GM18508 (cell line): Measurements from ENCODE around the gene BMAL2.
A peak's percentile ranks its signal among the peaks of the same experiment; 100 is the strongest.

Source experiments
- ATAC-seq: cut with Tn5 transposase; IDR thresholded peaks from one replicate; pipeline ENCODE4 v1.9.1; 2021; ENCODE audit warnings: moderate number of reproducible peaks; ENCODE audit not compliant: insufficient read depth, unreplicated experiment

Gene BMAL2

GRCh38 chr12:27319409-27319808 lies 13.2 kb upstream of the BMAL2 start:
- ATAC-seq: no peak

GRCh38 chr12:27319848-27320247 lies 12.8 kb upstream of the BMAL2 start:
- no peak for ATAC-seq

- no peak for ATAC-seq
These were observed 8.1 kb upstream of the BMAL2 start for GRCh38 chr12:27324530-27324929.

GRCh38 chr12:27330846-27331245 lies 1.8 kb upstream of the BMAL2 start:
- no peak for ATAC-seq

GRCh38 chr12:27331291-27331926 lies 1.2 kb upstream of the BMAL2 start:
- ATAC-seq: peak; percentile 40

GRCh38 chr12:27331927-27332324 lies 710 bp upstream of the BMAL2 start:
- ATAC-seq: no peak

- ATAC-seq: no peak
These were observed 276 bp upstream of the BMAL2 start for GRCh38 chr12:27332407-27332713.

GRCh38 chr12:27333403-27334009 lies 870 bp downstream of the BMAL2 start:
- no peak for ATAC-seq

GRCh38 chr12:27334042-27334720 lies 1.5 kb downstream of the BMAL2 start:
- ATAC-seq: no peak

GRCh38 chr12:27334721-27335082 lies 2.1 kb downstream of the BMAL2 start:
- ATAC-seq: no peak

- no peak for ATAC-seq
These were observed 3.0 kb downstream of the BMAL2 start for GRCh38 chr12:27335364-27336281.

GRCh38 chr12:27336282-27336653 lies 3.6 kb downstream of the BMAL2 start:
- no peak for ATAC-seq

- no peak for ATAC-seq
These were observed 4.7 kb downstream of the BMAL2 start for GRCh38 chr12:27337376-27337775.

GRCh38 chr12:27338473-27338872 lies 5.8 kb downstream of the BMAL2 start:
- ATAC-seq: no peak

GRCh38 chr12:27340971-27341370 lies 8.3 kb downstream of the BMAL2 start:
- ATAC-seq: no peak

GRCh38 chr12:27342536-27342935 lies 9.9 kb downstream of the BMAL2 start:
- no peak for ATAC-seq

GRCh38 chr12:27343255-27344000 lies 10.8 kb downstream of the BMAL2 start:
- ATAC-seq: no peak

- no peak for ATAC-seq
These were observed 11.6 kb downstream of the BMAL2 start for GRCh38 chr12:27344246-27344645.

- no peak for ATAC-seq
These were observed 12.1 kb downstream of the BMAL2 start for GRCh38 chr12:27344760-27345159.

GRCh38 chr12:27345376-27345775 lies 12.7 kb downstream of the BMAL2 start:
- no peak for ATAC-seq
